A673 (cell line): Measurements from ENCODE around the gene STPG4. TPM values are rescaled to one million over a fixed set of nuclear protein-coding genes. Genes with fewer than 3 reads are reported as not detected.

ENCODE experiments used
- BruUV-seq: library from RNA; stranded (reverse); fragments of 400-500 nt; replicated peaks from 2 replicates; lab custom pipeline; 2021; lab: Mats Ljungman, UMichigan
- CTCF ChIA-PET: fragments of 300-600 bp; sonication (Branson Sonifier 250); formaldehyde crosslinking; loops from one replicate; lab custom pipeline; 2022; ENCODE audit warnings: antibody characterized with exemption; lab: Charles Lee
- POLR2A ChIA-PET: fragments of 300-600 bp; sonication (Branson Sonifier 250); formaldehyde crosslinking; loops from one replicate; lab custom pipeline; 2022; ENCODE audit warnings: antibody characterized with exemption; ENCODE audit not compliant: low non-redundant PET; lab: Charles Lee
- DNase-seq: peaks from one replicate; pipeline ENCODE4 v3.0.0-alpha.2; 2015; ENCODE audit warnings: low spot score
- H3K27ac ChIP-seq: fragments of 200-600 bp; sonication (generic); 2 replicates; pipeline ENCODE4 v1.5.1; 2016; ENCODE audit warnings: mixed run types, low read depth, mild to moderate bottlenecking, mixed read lengths, antibody characterized with exemption, low read length; ENCODE audit not compliant: poor library complexity, severe bottlenecking
- H3K27me3 ChIP-seq: fragments of 200-600 bp; sonication (generic); replicated peaks from 2 replicates; pipeline ENCODE4 v1.6.1; 2017; ENCODE audit warnings: mixed run types, low read depth, mild to moderate bottlenecking, mixed read lengths, antibody characterized with exemption, low read length; ENCODE audit not compliant: insufficient read depth, poor library complexity
- H3K36me3 ChIP-seq: fragments of 200-600 bp; sonication (generic); 2 replicates; pipeline ENCODE4 v1.6.1; 2016; ENCODE audit warnings: mixed run types, mild to moderate bottlenecking, mixed read lengths, antibody characterized with exemption, low read length; ENCODE audit not compliant: insufficient read depth, poor library complexity, severe bottlenecking
- H3K4me1 ChIP-seq: fragments of 200-600 bp; sonication (generic); 2 replicates; pipeline ENCODE4 v1.6.1; 2017; ENCODE audit warnings: mixed run types, mild to moderate bottlenecking, mixed read lengths, antibody characterized with exemption, low read length; ENCODE audit not compliant: insufficient read depth, poor library complexity, severe bottlenecking
- H3K4me3 ChIP-seq: fragments of 200-600 bp; sonication (generic); 2 replicates; pipeline ENCODE4 v1.5.1; 2016; ENCODE audit warnings: low read depth, mixed run types, mild to moderate bottlenecking, mixed read lengths, low read length; ENCODE audit not compliant: poor library complexity, severe bottlenecking
- H3K9me3 ChIP-seq: fragments of 200-600 bp; sonication (generic); 2 replicates; pipeline ENCODE4 v1.6.1; 2016; ENCODE audit warnings: mixed run types, low read depth, mild to moderate bottlenecking, mixed read lengths, antibody characterized with exemption, low read length; ENCODE audit not compliant: poor library complexity, severe bottlenecking
- CTCF ChIP-seq: fragments of 300-800, 200-600 bp; sonication (generic); conservative IDR thresholded peaks from 2 replicates; pipeline ENCODE4 v1.5.1; 2017; ENCODE audit warnings: low read depth, mild to moderate bottlenecking, antibody characterized with exemption, low read length, moderate library complexity, mixed read lengths
- EZH2 ChIP-seq: fragments of 200-600 bp; sonication (generic); IDR thresholded peaks from 2 replicates; pipeline ENCODE4 v1.6.1; 2017; ENCODE audit warnings: borderline replicate concordance, low read depth, mild to moderate bottlenecking, mixed read lengths, antibody characterized with exemption, low read length; ENCODE audit not compliant: poor library complexity, severe bottlenecking
- intact Hi-C: fragments of 100-400 bp; cut with micrococcal nuclease; formaldehyde crosslinking; loops from one replicate; pipeline ENCODE4 v1.10.0; 2022; ENCODE audit not compliant: unreplicated experiment
- total RNA-seq: library from RNA; stranded (reverse); gene quantifications from 2 replicates; pipeline ENCODE4 v1.2.3, GENCODE V29; 2021

STPG4 gene
- total RNA-seq, 1 experiment from 2014 or later = 0.75 TPM

- BruUV-seq = no TSS peak
- intact Hi-C loops = no loop called here
- Histone ChIP-seq H3K4me3 (no peak overlapping the region), H3K27ac (no peak overlapping the region), H3K9me3 (no peaks in the 10 kb centered on the region), H3K4me1 (peaks cover 13% of the 10 kb centered on the region), H3K27me3 (no peaks in the 10 kb centered on the region), H3K36me3 (peaks cover 86% of the 10 kb centered on the region)
- TF ChIP-seq EZH2 (no peak), CTCF (no peak)
- ChIA-PET POLR2A (interaction anchor here (0.6 kb wide), 1 partner anchor 105 kb away, joined by 13 read pairs; no protein-coding TSS in a partner anchor), CTCF (no interaction called here)
- no peak for DNase-seq
Observed at GRCh38 chr2:47167149-47167548, 12.0 kb upstream of the STPG4 start.

- no peak overlapping the region for H3K27ac ChIP-seq
- H3K9me3 ChIP-seq = no peaks in the 10 kb centered on the region
- BruUV-seq = no TSS peak
Observed at GRCh38 chr2:47165001-47165555, 10.0 kb upstream of the STPG4 start.

GRCh38 chr2:47162780-47163179, 7.7 kb upstream of the STPG4 start:
- BruUV-seq = no TSS peak
- intact Hi-C loops = no loop called here

More at GRCh38 chr2:47165001-47165555, 10.0 kb upstream of the STPG4 start:
- Histone ChIP-seq H3K4me3 (no peak overlapping the region), H3K36me3 (peaks cover 87% of the 10 kb centered on the region), H3K27me3 (no peaks in the 10 kb centered on the region), H3K4me1 (no peaks in the 10 kb centered on the region)
- intact Hi-C loops = no loop called here
- POLR2A ChIA-PET = interaction anchor here (0.6 to 0.7 kb wide), 3 partner anchors 21 to 534 kb away, joined by 3 to 5 read pairs (median 3); no protein-coding TSS in a partner anchor
- DNase-seq = no peak
- CTCF ChIA-PET = no interaction called here
- no peak for TF ChIP-seq EZH2
- TF ChIP-seq CTCF = no peak

More at GRCh38 chr2:47162780-47163179, 7.7 kb upstream of the STPG4 start:
- POLR2A ChIA-PET = no interaction called here
- no peak for DNase-seq
- Histone ChIP-seq H3K27ac (no peak overlapping the region), H3K27me3 (no peaks in the 10 kb centered on the region), H3K9me3 (no peaks in the 10 kb centered on the region), H3K4me3 (no peak overlapping the region), H3K36me3 (peaks cover 86% of the 10 kb centered on the region), H3K4me1 (no peaks in the 10 kb centered on the region)
- no peak for TF ChIP-seq CTCF
- no peak for TF ChIP-seq EZH2
- CTCF ChIA-PET = no interaction called here
